Lung (tissue), 12 donors: ENCODE measurements around the gene PHYKPL. TPM values are rescaled to one million over a fixed set of nuclear protein-coding genes. Genes with fewer than 3 reads are reported as not detected.

Experiments
- ATAC-seq: fragments of 200-7000 bp; cut with Tn5 transposase; one replicate; pipeline ENCODE4 v1.9.1; 2020; ENCODE audit warnings: moderate number of reproducible peaks; ENCODE audit not compliant: insufficient read depth, low FRiP score
- DNase-seq, 3 donors: peaks; one replicate each; pipeline ENCODE4 v3.0.0-alpha.2; 2013 to 2017
- H3K27ac ChIP-seq, 2 donors: one replicate each; pipeline ENCODE4 v1.5.1; 2013; ENCODE audit warnings: mild to moderate bottlenecking in 2 of 2, moderate library complexity in 2 of 2, control low read depth in 1 of 2, inconsistent platforms in 1 of 2, low read depth in 1 of 2, low read length in 1 of 2
- H3K27me3 ChIP-seq, 3 donors: one replicate each; pipeline ENCODE4 v1.5.1; 2013; ENCODE audit warnings: low read length in 2 of 3; ENCODE audit not compliant: control insufficient read depth in 3 of 3, insufficient read depth in 3 of 3
- H3K36me3 ChIP-seq, 4 donors: one replicate each; pipeline ENCODE4 v1.5.1; 2013; ENCODE audit warnings: low read length in 4 of 4, mild to moderate bottlenecking in 1 of 4, moderate library complexity in 1 of 4; ENCODE audit not compliant: control insufficient read depth in 4 of 4, insufficient read depth in 4 of 4
- H3K4me1 ChIP-seq, 5 donors: one replicate each; pipeline ENCODE4 v1.5.1; 2013; ENCODE audit warnings: low read length in 5 of 5, mild to moderate bottlenecking in 2 of 5, moderate library complexity in 1 of 5; ENCODE audit not compliant: control insufficient read depth in 5 of 5, insufficient read depth in 5 of 5
- H3K4me3 ChIP-seq: one replicate; pipeline ENCODE4 v1.5.1; 2013; ENCODE audit warnings: mild to moderate bottlenecking, control low read depth, moderate library complexity
- H3K9ac ChIP-seq, 2 donors: one replicate each; pipeline ENCODE4 v1.5.1; 2013; ENCODE audit warnings: low read length in 2 of 2, control low read depth in 1 of 2; ENCODE audit not compliant: insufficient read depth in 1 of 2
- H3K9me3 ChIP-seq, 4 donors: one replicate each; pipeline ENCODE4 v1.5.1; 2013; ENCODE audit warnings: low read length in 3 of 4, mild to moderate bottlenecking in 1 of 4, moderate library complexity in 1 of 4; ENCODE audit not compliant: control insufficient read depth in 4 of 4, insufficient read depth in 3 of 4
- WGBS, 2 donors: extraction: QIAGEN DNeasy Blood & Tissue Kit; methylation state at CpG; one replicate each; pipeline ENCODE4 v1.1.7; 2013; 5-methylcytosine and 5-hydroxymethylcytosine counted together
- polyA plus RNA-seq, 2 donors: library from polyadenylated mRNA; stranded (reverse); fragments of 200-250 nt; gene quantifications; one replicate each; pipeline ENCODE4 v1.2.1, GENCODE V29; 2013
- total RNA-seq, 2 donors: library from RNA; depleted of rRNA in 1 of 2; stranded (reverse); fragments of >200 nt in 1 of 2; gene quantifications; one replicate each; pipeline ENCODE4 v1.2.1, GENCODE V29; 2014 to 2021
- TF ChIP-seq, protein P1 (sequence below): IDR thresholded peaks from 2 replicates; pipeline ENCODE4 v1.5.1; 2012; ENCODE audit warnings: mild to moderate bottlenecking; ENCODE audit errors: control extremely low read depth, extremely low read depth
- donor health status: control.
- donor health status: control.
- donor health status: Bipolar disorder and iron deficiency.
- donor health status: healthy.
- donor health status: DM: yes; HTN: yes; CAD: no.

The PHYKPL gene
- total and polyA plus RNA-seq, 4 donors, result 49.7 to 100 (median 75.8) TPM

DNA sequence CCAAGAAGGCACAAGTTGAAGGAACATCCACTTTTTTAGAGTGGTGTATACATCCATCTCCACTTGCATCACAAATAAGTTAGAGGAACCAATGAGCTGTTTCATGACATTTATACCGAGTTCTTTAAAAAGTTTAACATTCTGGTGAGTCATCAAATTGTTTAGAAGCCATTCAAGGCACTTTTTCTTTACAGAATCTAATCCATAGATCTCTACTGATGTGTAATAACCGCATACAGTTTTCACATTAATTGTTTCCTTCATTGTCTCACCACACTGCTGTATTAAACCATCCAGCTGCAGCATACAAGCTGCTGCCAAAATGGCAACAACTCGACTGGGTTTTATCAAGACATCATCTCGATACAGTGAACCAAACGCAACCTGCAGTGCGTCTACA is 46.2 kb downstream of the PHYKPL start:
- no peak overlapping the region for H3K27ac ChIP-seq
- no peaks in the 10 kb centered on the region for H3K9me3 ChIP-seq
- H3K4me1 ChIP-seq, result no peaks in the 10 kb centered on the region
- no peak overlapping the region for H3K9ac ChIP-seq
- 65 to 66% methylated on average over 6 of the region's 6 CpGs for whole genome bisulfite sequencing, 2 donors
- H3K36me3 ChIP-seq, result no peaks in the 10 kb centered on the region
- no peak overlapping the region for H3K4me3 ChIP-seq
- DNase-seq, result peak in 1 of 3 donors; percentile 35
- ATAC-seq, result no peak
- H3K27me3 ChIP-seq, result no peaks in the 10 kb centered on the region
- TF ChIP-seq, protein P1, sequence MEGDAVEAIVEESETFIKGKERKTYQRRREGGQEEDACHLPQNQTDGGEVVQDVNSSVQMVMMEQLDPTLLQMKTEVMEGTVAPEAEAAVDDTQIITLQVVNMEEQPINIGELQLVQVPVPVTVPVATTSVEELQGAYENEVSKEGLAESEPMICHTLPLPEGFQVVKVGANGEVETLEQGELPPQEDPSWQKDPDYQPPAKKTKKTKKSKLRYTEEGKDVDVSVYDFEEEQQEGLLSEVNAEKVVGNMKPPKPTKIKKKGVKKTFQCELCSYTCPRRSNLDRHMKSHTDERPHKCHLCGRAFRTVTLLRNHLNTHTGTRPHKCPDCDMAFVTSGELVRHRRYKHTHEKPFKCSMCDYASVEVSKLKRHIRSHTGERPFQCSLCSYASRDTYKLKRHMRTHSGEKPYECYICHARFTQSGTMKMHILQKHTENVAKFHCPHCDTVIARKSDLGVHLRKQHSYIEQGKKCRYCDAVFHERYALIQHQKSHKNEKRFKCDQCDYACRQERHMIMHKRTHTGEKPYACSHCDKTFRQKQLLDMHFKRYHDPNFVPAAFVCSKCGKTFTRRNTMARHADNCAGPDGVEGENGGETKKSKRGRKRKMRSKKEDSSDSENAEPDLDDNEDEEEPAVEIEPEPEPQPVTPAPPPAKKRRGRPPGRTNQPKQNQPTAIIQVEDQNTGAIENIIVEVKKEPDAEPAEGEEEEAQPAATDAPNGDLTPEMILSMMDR, result no peak

DNA sequence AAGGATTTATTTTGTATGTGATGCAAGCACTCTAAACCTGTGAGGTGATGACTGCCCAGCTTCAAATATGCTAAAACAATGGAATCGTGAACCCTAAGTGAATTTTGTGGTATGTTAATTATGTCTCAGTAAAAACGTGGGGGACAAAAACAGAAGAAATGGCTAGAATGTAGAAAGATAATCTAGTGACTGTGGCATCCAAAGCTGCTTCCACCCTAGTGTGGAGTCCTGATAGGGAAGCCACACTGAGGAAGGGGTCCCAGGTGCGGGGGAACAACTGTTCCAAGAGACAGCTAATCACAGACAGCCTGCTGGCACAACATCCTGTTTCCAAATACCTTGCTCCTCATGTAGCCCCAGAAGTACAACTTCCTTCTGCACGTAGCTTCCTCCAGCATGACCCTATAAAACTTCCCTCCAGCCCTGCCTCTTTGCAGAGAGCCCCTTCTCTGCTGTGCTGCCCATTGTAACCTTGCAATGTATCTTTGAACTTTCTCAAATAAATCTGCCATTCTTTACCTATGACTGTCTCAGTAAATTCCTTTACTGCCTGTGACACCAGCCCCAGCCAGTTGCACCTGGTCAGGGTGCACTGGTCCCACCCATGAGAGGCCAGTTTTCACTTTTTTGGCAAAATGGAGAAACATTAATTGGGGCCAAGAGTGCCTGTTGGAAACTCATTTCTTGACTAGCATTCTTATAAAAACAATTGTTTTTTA is 50.3 kb downstream of the PHYKPL start:
- no peak overlapping the region for H3K27ac ChIP-seq
- 19 to 39% methylated on average over 4 of the region's 4 CpGs for WGBS, 2 donors
- TF ChIP-seq, protein P1, result no peak
- no peaks in the 10 kb centered on the region for H3K4me1 ChIP-seq
- H3K27me3 ChIP-seq, result no peaks in the 10 kb centered on the region
- no peaks in the 10 kb centered on the region for H3K36me3 ChIP-seq
- H3K9ac ChIP-seq, result no peak overlapping the region
- DNase-seq (no peak), ATAC-seq (no peak)
- H3K9me3 ChIP-seq, result peaks cover 0 to 2% (median 0%) of the 10 kb centered on the region in 4 donors
- H3K4me3 ChIP-seq, result no peak overlapping the region

DNA sequence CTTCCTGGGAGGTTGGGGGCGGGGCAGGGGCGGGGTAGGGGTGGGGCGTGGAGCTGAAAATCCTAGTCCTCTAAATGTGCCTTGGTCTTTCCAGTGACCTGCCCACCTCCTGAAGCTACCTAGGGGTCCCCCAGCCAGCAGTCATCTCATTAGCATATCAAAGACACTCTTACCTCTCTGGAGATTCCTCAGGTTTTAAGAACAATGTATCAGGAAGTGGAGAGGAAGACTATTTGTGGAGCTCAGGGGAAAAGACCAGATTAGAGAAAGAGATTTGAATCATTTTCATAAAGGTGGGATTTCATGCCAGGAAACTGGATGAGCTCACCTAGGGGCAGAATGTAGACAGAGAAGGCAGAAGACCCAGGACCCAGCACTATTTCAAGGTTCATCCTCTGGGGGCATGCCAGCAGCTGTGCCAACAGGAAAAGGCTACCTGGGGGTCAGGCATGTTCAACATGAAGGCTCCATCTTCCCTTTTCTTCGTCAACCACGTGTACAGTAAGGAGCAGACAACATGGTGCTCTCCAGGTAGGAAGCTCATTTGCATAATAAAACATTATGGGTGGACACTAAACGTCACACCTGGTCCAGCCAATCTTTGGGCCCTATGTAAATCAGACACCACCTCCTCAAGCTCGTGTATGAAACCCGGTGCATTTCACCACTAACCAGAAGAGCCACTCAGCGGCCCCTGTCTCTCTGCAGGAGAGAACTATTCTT is 52.3 kb downstream of the PHYKPL start:
- TF ChIP-seq, protein P1, result no peak
- no peak for ATAC-seq
- WGBS, 2 donors, result 44 to 68% methylated on average over 8 to 9 of the region's 9 CpGs

More for the DNA sequence above, 52.3 kb downstream of the PHYKPL start:
- H3K9me3 ChIP-seq, result peaks cover 0 to 2% (median 0%) of the 10 kb centered on the region in 4 donors
- no peaks in the 10 kb centered on the region for H3K27me3 ChIP-seq
- DNase-seq, result no peak
- no peaks in the 10 kb centered on the region for H3K4me1 ChIP-seq
- H3K9ac ChIP-seq, result no peak overlapping the region
- no peaks in the 10 kb centered on the region for H3K36me3 ChIP-seq
- H3K4me3 ChIP-seq, result no peak overlapping the region
- no peak overlapping the region for H3K27ac ChIP-seq
